Measurements from ENCODE around the gene LRMDA. TPM values are rescaled to one million over a fixed set of nuclear protein-coding genes. Genes with fewer than 3 reads are reported as not detected.

The LRMDA gene
- total and polyA plus RNA-seq, 10 of the 15 experiments (the other 5 are each of a cell fraction or from before 2014, with no cell fraction given) = 0.07 to 0.54 (median 0.29) TPM; not detected in 4

GRCh38 chr10:75817198-75817597, 385.8 kb downstream of the LRMDA start:
- ATAC-seq (no peak), FAIRE-seq (no peak)

More at GRCh38 chr10:75817198-75817597, 385.8 kb downstream of the LRMDA start:
- POLR2A ChIA-PET = no interaction called here
- Histone ChIP-seq H2AFZ (ENCODE audit: control insufficient read depth, low read depth, low read length) (no peak overlapping the region), H3K27ac (ENCODE audit: control insufficient read depth, insufficient read depth) (no peak overlapping the region), H3K36me3 (ENCODE audit: control insufficient read depth in 2 of 2, insufficient read depth in 2 of 2, low read length in 1 of 2) (no peaks in the 10 kb centered on the region), H3K4me2 (ENCODE audit: control insufficient read depth, insufficient read depth) (no peak overlapping the region), H3K9me3 (replicated peaks; ENCODE audit: control insufficient read depth, insufficient read depth, low read length) (no peaks in the 10 kb centered on the region), H3K27me3 (replicated peaks in 1 of 2; ENCODE audit: control insufficient read depth in 2 of 2, insufficient read depth in 2 of 2, low read length in 1 of 2) (no peaks in the 10 kb centered on the region), H3K4me1 (ENCODE audit: control insufficient read depth, insufficient read depth, low read length) (no peaks in the 10 kb centered on the region), H3K79me2 (ENCODE audit: control insufficient read depth, insufficient read depth, low read length) (no peaks in the 10 kb centered on the region), H3K4me3 (no peak overlapping the region), H4K20me1 (ENCODE audit: control insufficient read depth, insufficient read depth) (no peaks in the 10 kb centered on the region), H3K9ac (ENCODE audit: control insufficient read depth, insufficient read depth, low read length) (no peak overlapping the region)
- CTCF ChIA-PET = no interaction called here
- DNase-seq (ENCODE audit: low read depth, low spot score) = no peak
- no TSS peak for BruUV-seq (replicated peaks)
- TF ChIP-seq BMI1 (IDR thresholded peaks at IDR 0.05; ENCODE audit: borderline replicate concordance) (no peak), E2F8 (IDR thresholded peaks at IDR 0.05; ENCODE audit: low read depth, partially characterized antibody) (no peak), TAF1 (IDR thresholded peaks at IDR 0.05; ENCODE audit: borderline replicate concordance, low read depth, low read length) (no peak), IKZF2 (IDR thresholded peaks at IDR 0.05) (no peak), TBL1XR1 (IDR thresholded peaks at IDR 0.05; ENCODE audit: low read depth, low read length) (no peak), FOXK2 (IDR thresholded peaks at IDR 0.05) (no peak)
- TF ChIP-seq, protein P1, sequence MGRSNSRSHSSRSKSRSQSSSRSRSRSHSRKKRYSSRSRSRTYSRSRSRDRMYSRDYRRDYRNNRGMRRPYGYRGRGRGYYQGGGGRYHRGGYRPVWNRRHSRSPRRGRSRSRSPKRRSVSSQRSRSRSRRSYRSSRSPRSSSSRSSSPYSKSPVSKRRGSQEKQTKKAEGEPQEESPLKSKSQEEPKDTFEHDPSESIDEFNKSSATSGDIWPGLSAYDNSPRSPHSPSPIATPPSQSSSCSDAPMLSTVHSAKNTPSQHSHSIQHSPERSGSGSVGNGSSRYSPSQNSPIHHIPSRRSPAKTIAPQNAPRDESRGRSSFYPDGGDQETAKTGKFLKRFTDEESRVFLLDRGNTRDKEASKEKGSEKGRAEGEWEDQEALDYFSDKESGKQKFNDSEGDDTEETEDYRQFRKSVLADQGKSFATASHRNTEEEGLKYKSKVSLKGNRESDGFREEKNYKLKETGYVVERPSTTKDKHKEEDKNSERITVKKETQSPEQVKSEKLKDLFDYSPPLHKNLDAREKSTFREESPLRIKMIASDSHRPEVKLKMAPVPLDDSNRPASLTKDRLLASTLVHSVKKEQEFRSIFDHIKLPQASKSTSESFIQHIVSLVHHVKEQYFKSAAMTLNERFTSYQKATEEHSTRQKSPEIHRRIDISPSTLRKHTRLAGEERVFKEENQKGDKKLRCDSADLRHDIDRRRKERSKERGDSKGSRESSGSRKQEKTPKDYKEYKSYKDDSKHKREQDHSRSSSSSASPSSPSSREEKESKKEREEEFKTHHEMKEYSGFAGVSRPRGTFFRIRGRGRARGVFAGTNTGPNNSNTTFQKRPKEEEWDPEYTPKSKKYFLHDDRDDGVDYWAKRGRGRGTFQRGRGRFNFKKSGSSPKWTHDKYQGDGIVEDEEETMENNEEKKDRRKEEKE (IDR thresholded peaks at IDR 0.05) = no peak
- RAD21 ChIA-PET (ENCODE audit: unreplicated experiment) = no interaction called here
- WGBS (ENCODE audit: insufficient coverage, insufficient replicate concordance, low lambda C conversion rate, missing lambda C conversion rate) = 0% methylated on average over 2 of the region's 2 CpGs
- in situ Hi-C loops (cut with MboI) = no loop called here
- SMC1A ChIA-PET (ENCODE audit: uncharacterized antibody, unreplicated experiment) = no interaction called here
- intact Hi-C loops (cut with micrococcal nuclease; ENCODE audit: unreplicated experiment) = no loop called here

Measured in GM12878 (cell line).